ENCODE data around the gene UTS2B.

DNA sequence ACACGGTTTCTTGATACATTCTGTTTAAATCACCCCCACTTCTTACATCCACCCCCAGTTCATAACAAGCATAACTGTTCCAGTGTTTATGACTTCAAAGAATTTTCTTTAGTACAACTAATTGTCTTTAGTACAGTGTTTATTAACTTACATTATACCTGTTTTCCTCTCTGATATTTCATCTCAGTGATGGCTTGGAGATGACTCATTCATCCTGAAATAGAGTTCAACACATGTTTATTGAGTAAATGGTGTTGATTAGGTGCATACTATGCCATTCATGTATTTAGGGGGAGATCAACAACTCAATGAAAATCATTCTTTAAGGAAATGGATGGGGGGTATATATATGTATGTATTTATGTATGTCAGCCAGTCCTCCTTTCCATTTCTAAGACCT lies 21.7 kb upstream of the UTS2B start:
- TF ChIP-seq CTCF (IDR thresholded peaks at IDR 0.05) (no peak), POLR2A (IDR thresholded peaks at IDR 0.05) (no peak)
